Activated B cell treated with CpG ODN at 0.5 μM for 24 hours (primary cell): Measurements from ENCODE around the gene CHCHD3. TPM values are rescaled to one million over a fixed set of nuclear protein-coding genes. Genes with fewer than 3 reads are reported as not detected.

Experiments used
- ATAC-seq: fragments of 200-7000 bp; cut with Tn5 transposase; one replicate; pipeline ENCODE4 v1.10.0; 2021; ENCODE audit warnings: low read depth, mild to moderate bottlenecking, moderate library complexity
- CTCF ChIA-PET: fragments of 350-600 bp; sonication (Branson Sonifier 250); formaldehyde crosslinking; loops from one replicate; lab custom pipeline; 2021; ENCODE audit warnings: antibody characterized with exemption; lab: Charles Lee
- POLR2A ChIA-PET: fragments of 350-600 bp; sonication (Branson Sonifier 250); formaldehyde crosslinking; loops from one replicate; lab custom pipeline; 2021; ENCODE audit warnings: antibody characterized with exemption; lab: Charles Lee
- DNase-seq: peaks from one replicate; pipeline ENCODE4 v3.0.0; 2022
- H3K27ac Mint-ChIP-seq: one replicate; pipeline ENCODE4 v1.8.0; 2020; ENCODE audit warnings: mixed read lengths
- H3K27me3 Mint-ChIP-seq: one replicate; pipeline ENCODE4 v1.8.0; 2021; ENCODE audit warnings: mixed read lengths
- H3K36me3 Mint-ChIP-seq: one replicate; pipeline ENCODE4 v1.8.0; 2021; ENCODE audit warnings: low read depth, mixed read lengths
- H3K4me1 Mint-ChIP-seq: one replicate; pipeline ENCODE4 v1.8.0; 2021; ENCODE audit warnings: mixed read lengths
- H3K4me3 Mint-ChIP-seq: one replicate; pipeline ENCODE4 v1.8.0; 2020; ENCODE audit warnings: mild to moderate bottlenecking, mixed read lengths
- H3K9me3 Mint-ChIP-seq: one replicate; pipeline ENCODE4 v1.8.0; 2020; ENCODE audit warnings: mixed read lengths
- CTCF ChIP-seq: fragments of 200-600 bp; IDR thresholded peaks from one replicate; pipeline ENCODE4 v1.8.0; 2022; ENCODE audit warnings: antibody characterized with exemption, mild to moderate bottlenecking
- intact Hi-C: fragments of 100-400 bp; cut with micrococcal nuclease; formaldehyde crosslinking; loops from one replicate; pipeline ENCODE4 v1.15.1; 2024
- total RNA-seq: library from RNA; stranded (reverse); gene quantifications from 2 replicates; pipeline ENCODE4 v1.2.3, GENCODE V29; 2022

CHCHD3 gene
- total RNA-seq, 1 donor from 2014 or later = 53.6 TPM

GRCh38 chr7:132815696-132816311, 266.1 kb downstream of the CHCHD3 start:
- Mint-ChIP-seq H3K27me3 (no peaks in the 10 kb centered on the region), H3K27ac (no peak overlapping the region), H3K4me1 (no peaks in the 10 kb centered on the region), H3K9me3 (no peaks in the 10 kb centered on the region), H3K4me3 (no peak overlapping the region), H3K36me3 (peaks cover 28% of the 10 kb centered on the region)
- ChIA-PET POLR2A (no interaction called here), CTCF (no interaction called here)
- no peak for ATAC-seq
- intact Hi-C loops = no loop called here
- no peak for DNase-seq
- TF ChIP-seq CTCF = no peak

GRCh38 chr7:132815130-132815529, 266.8 kb downstream of the CHCHD3 start:
- H3K9me3 Mint-ChIP-seq = no peaks in the 10 kb centered on the region
- H3K4me3 Mint-ChIP-seq = no peak overlapping the region
- no peak for ATAC-seq
- POLR2A ChIA-PET = no interaction called here
- intact Hi-C loops = no loop called here
- no peaks in the 10 kb centered on the region for H3K4me1 Mint-ChIP-seq
- no peak overlapping the region for H3K27ac Mint-ChIP-seq
- H3K27me3 Mint-ChIP-seq = no peaks in the 10 kb centered on the region
- CTCF ChIA-PET = no interaction called here
- TF ChIP-seq CTCF = no peak
- H3K36me3 Mint-ChIP-seq = peaks cover 30% of the 10 kb centered on the region
- DNase-seq = no peak

- H3K4me3 Mint-ChIP-seq = no peak overlapping the region
- ChIA-PET POLR2A (no interaction called here), CTCF (no interaction called here)
- DNase-seq (no peak), ATAC-seq (no peak)
- intact Hi-C loops = no loop called here
- H3K4me1 Mint-ChIP-seq = no peaks in the 10 kb centered on the region
- no peak for TF ChIP-seq CTCF
- no peaks in the 10 kb centered on the region for H3K9me3 Mint-ChIP-seq
- H3K27me3 Mint-ChIP-seq = no peaks in the 10 kb centered on the region
- H3K27ac Mint-ChIP-seq = no peak overlapping the region
- peaks cover 24% of the 10 kb centered on the region for H3K36me3 Mint-ChIP-seq
Observed at GRCh38 chr7:132810561-132810960, 271.3 kb downstream of the CHCHD3 start.

GRCh38 chr7:132806834-132807233, 275.1 kb downstream of the CHCHD3 start:
- Mint-ChIP-seq H3K27me3 (no peaks in the 10 kb centered on the region), H3K4me1 (no peaks in the 10 kb centered on the region), H3K27ac (no peak overlapping the region), H3K9me3 (no peaks in the 10 kb centered on the region), H3K36me3 (peaks cover 9% of the 10 kb centered on the region), H3K4me3 (no peak overlapping the region)
- ChIA-PET POLR2A (no interaction called here), CTCF (no interaction called here)
- ATAC-seq = no peak
- intact Hi-C loops = no loop called here
- TF ChIP-seq CTCF = no peak
- DNase-seq = no peak

- no peak for DNase-seq
- ChIA-PET CTCF (no interaction called here), POLR2A (no interaction called here)
Observed at GRCh38 chr7:132805766-132806165, 276.1 kb downstream of the CHCHD3 start.

More at GRCh38 chr7:132805766-132806165, 276.1 kb downstream of the CHCHD3 start:
- no peak overlapping the region for H3K27ac Mint-ChIP-seq
- H3K9me3 Mint-ChIP-seq = no peaks in the 10 kb centered on the region
- TF ChIP-seq CTCF = no peak
- intact Hi-C loops = no loop called here
- H3K36me3 Mint-ChIP-seq = peaks cover 1% of the 10 kb centered on the region
- no peaks in the 10 kb centered on the region for H3K27me3 Mint-ChIP-seq
- H3K4me1 Mint-ChIP-seq = no peaks in the 10 kb centered on the region
- H3K4me3 Mint-ChIP-seq = no peak overlapping the region
- no peak for ATAC-seq
